Left lung (tissue), 10 donors: ENCODE data around the gene MPC2. TPM values are rescaled to one million over a fixed set of nuclear protein-coding genes. Genes with fewer than 3 reads are reported as not detected.
A peak's percentile ranks its signal among the peaks of the same experiment; 100 is the strongest.

Experiments used
- ATAC-seq: fragments of 200-7000 bp; cut with Tn5 transposase; one replicate; pipeline ENCODE4 v1.9.1; 2020; ENCODE audit warnings: moderate library complexity
- DNase-seq, 4 donors: peaks; one replicate each; pipeline ENCODE4 v3.0.0-alpha.2; 2013 to 2020
- H3K27ac ChIP-seq, 2 donors: fragments of 200-600 bp; sonication (generic) in 1 of 2; one replicate each; pipeline versions ENCODE4 v1.5.0 to v1.8.0; 2020 to 2021
- H3K27me3 ChIP-seq, 2 donors: fragments of 200-600 bp; sonication (generic) in 1 of 2; one replicate each; pipeline versions ENCODE4 v1.5.0 to v1.8.0; 2020 to 2021
- H3K36me3 ChIP-seq, 2 donors: fragments of 200-600 bp; sonication (generic) in 1 of 2; one replicate each; pipeline versions ENCODE4 v1.5.0 to v1.8.0; 2020 to 2021
- H3K4me1 ChIP-seq, 2 donors: fragments of 200-600 bp; one replicate each; pipeline ENCODE4 v1.8.0; 2021
- H3K4me3 ChIP-seq, 2 donors: fragments of 200-600 bp; sonication (generic) in 1 of 2; one replicate each; pipeline versions ENCODE4 v1.5.0 to v1.8.0; 2020 to 2021; ENCODE audit warnings: mild to moderate bottlenecking in 1 of 2
- H3K9me3 ChIP-seq, 2 donors: fragments of 200-600 bp; sonication (generic) in 1 of 2; one replicate each; pipeline versions ENCODE4 v1.5.0 to v1.8.0; 2020 to 2021
- intact Hi-C, 2 donors: fragments of 100-400 bp; cut with DNase I; formaldehyde crosslinking; loops; one replicate each; pipeline versions ENCODE4 v1.11.2 to v1.14.2; 2022
- polyA plus RNA-seq, 6 donors: library from polyadenylated mRNA; unstranded; fragments of 120-200 nt; gene quantifications; one replicate each; pipeline ENCODE4 v1.2.1, GENCODE V29; 2013; ENCODE audit not compliant: insufficient read length in 6 of 6
- total RNA-seq, 2 donors: library from RNA; stranded (reverse); fragmentation: NEBNext Ultra II Directional; extraction: Animal tissue kit (Norgen Biotek cat#: 25700); gene quantifications; one replicate each; pipeline ENCODE4 v1.2.1, GENCODE V29; 2021
- TF ChIP-seq, protein P1 (sequence below), 2 donors: fragments of 200-600 bp; sonication (generic) in 1 of 2; IDR thresholded peaks; one replicate each; pipeline versions ENCODE4 v1.5.0 to v1.8.0; 2021; ENCODE audit warnings: antibody characterized with exemption in 2 of 2
- donor health status: DM: no; HTN: yes; CAD: no.
- donor health status: DM: no; HTN: no; CAD: no.

Gene MPC2
- total and polyA plus RNA-seq, 8 donors, result 44.0 to 59.2 (median 47.5) TPM

DNA sequence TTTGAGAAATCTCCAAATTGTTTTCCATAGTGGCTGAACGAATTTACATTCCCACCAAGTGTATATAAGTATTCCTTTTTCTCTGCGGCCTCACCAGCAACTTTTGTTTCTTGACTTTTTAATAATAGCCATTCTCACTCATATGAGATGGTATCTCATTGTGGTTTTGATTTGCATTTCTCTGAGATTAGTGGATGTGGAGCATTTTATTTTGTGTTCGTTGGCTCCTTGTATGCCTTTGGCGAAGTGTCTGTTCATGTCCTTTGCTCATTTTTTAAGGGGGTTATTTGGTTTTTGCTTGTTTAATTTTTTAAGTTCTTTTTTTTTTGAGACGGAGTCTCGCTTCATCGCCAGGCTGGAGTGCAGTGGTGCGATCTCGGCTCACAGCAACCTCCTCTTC, 45.1 kb upstream of the MPC2 start:
- ATAC-seq (no peak), DNase-seq (no peak)
- H3K36me3 ChIP-seq, result peaks cover 0 to 10% of the 10 kb centered on the region in 2 donors
- no peak overlapping the region for H3K4me3 ChIP-seq
- TF ChIP-seq, protein P1, sequence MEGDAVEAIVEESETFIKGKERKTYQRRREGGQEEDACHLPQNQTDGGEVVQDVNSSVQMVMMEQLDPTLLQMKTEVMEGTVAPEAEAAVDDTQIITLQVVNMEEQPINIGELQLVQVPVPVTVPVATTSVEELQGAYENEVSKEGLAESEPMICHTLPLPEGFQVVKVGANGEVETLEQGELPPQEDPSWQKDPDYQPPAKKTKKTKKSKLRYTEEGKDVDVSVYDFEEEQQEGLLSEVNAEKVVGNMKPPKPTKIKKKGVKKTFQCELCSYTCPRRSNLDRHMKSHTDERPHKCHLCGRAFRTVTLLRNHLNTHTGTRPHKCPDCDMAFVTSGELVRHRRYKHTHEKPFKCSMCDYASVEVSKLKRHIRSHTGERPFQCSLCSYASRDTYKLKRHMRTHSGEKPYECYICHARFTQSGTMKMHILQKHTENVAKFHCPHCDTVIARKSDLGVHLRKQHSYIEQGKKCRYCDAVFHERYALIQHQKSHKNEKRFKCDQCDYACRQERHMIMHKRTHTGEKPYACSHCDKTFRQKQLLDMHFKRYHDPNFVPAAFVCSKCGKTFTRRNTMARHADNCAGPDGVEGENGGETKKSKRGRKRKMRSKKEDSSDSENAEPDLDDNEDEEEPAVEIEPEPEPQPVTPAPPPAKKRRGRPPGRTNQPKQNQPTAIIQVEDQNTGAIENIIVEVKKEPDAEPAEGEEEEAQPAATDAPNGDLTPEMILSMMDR (IDR thresholded peaks at IDR 0.05), result no peak
- H3K4me1 ChIP-seq, result peaks cover 0 to 6% of the 10 kb centered on the region in 2 donors
- H3K9me3 ChIP-seq, result no peaks in the 10 kb centered on the region
- no peaks in the 10 kb centered on the region for H3K27me3 ChIP-seq
- intact Hi-C loops, result no loop called here
- H3K27ac ChIP-seq, result no peak overlapping the region

DNA sequence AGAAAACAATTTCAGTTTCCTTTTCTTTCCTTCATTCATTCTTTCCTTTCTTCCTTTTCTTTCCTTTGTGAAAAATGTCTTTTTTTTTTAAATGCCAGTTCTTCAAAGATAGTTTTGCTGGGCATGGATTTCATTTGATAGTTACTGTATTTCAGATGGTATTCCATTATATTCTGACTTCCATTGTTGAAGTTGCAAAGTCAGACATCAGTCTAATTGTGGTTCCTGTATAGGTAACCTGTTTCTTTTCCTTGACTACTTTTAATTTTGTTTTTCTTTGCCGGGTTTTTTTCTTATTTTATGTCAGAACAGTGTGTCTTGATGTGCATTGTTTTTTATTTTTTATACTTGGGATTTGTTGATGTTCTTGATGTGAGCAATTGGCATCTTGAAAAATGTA, 40.4 kb upstream of the MPC2 start:
- no peaks in the 10 kb centered on the region for H3K4me1 ChIP-seq
- H3K36me3 ChIP-seq, result peaks cover 0 to 31% of the 10 kb centered on the region in 2 donors
- no peak for ATAC-seq
- TF ChIP-seq, protein P1 (IDR thresholded peaks at IDR 0.05), result no peak
- intact Hi-C loops, result no loop called here
- H3K27ac ChIP-seq, result no peak overlapping the region
- H3K27me3 ChIP-seq, result no peaks in the 10 kb centered on the region
- H3K4me3 ChIP-seq, result no peak overlapping the region
- no peak for DNase-seq
- H3K9me3 ChIP-seq, result no peaks in the 10 kb centered on the region

DNA sequence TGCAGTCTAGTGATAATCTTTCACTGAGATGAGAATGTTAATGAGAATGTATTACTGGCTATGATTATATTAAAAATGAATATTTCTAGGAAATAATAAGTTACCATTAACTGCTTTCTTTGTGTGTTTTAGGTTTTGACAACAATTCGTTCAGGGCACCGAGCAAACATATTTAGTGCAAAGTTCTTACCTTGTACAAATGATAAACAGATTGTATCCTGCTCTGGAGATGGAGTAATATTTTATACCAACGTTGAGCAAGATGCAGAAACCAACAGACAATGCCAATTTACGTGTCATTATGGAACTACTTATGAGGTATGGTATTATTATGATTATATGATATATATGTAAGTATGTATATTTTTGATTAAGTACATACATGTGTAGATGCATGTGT, 37.8 kb upstream of the MPC2 start:
- intact Hi-C loops, result no loop called here
- Histone ChIP-seq H3K27ac (no peak overlapping the region), H3K36me3 (peaks cover 0 to 28% of the 10 kb centered on the region in 2 donors), H3K27me3 (no peaks in the 10 kb centered on the region), H3K9me3 (no peaks in the 10 kb centered on the region), H3K4me1 (no peaks in the 10 kb centered on the region), H3K4me3 (no peak overlapping the region)
- ATAC-seq (no peak), DNase-seq (no peak)
- TF ChIP-seq, protein P1 (IDR thresholded peaks at IDR 0.05), result no peak

DNA sequence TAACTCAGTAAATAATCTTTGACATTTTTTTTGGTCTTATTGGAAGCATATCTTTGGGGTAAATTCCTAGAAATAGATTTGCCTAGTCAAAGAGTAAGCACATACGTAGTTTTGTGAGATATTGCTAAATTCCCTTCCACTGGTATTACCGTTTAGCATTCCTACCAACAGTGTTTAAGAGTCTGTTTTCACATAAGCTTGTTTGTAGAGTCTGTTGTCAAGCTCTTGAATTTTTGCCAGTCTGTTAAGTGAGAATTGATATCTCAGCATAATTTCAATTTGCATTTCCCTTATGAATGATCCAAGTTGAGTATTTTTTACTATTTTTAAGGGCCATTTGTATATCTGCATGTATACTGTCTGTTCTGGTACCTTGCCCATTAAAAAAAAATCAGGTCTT, 37.0 kb upstream of the MPC2 start:
- intact Hi-C loops, result no loop called here
- no peaks in the 10 kb centered on the region for H3K27me3 ChIP-seq
- no peaks in the 10 kb centered on the region for H3K4me1 ChIP-seq
- DNase-seq (peak in 1 of 4 donors; percentile 13), ATAC-seq (no peak)
- no peak overlapping the region for H3K27ac ChIP-seq
- H3K36me3 ChIP-seq, result peaks cover 0 to 30% of the 10 kb centered on the region in 2 donors
- H3K4me3 ChIP-seq, result no peak overlapping the region
- no peaks in the 10 kb centered on the region for H3K9me3 ChIP-seq
- TF ChIP-seq, protein P1 (IDR thresholded peaks at IDR 0.05), result no peak

DNA sequence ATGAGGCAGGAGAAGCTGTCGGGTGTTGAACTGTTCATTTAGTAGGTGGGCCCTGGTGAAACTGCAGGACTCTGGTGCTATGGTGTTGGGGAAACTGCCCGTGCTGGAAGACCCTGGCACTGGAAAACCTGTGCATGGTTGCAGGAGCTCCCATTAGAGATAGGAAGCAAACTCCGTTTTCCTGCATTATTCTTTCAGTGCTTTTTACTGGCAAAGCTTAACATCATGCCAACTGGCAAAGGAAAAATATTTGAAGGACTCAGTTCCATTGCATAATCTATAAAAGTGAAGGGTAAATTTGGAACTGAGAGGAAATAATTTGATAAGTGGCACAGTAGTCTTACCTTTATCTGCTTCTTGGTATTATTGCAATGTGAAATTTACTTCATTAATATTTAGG, 31.7 kb upstream of the MPC2 start:
- H3K4me1 ChIP-seq, result peaks cover 0 to 2% of the 10 kb centered on the region in 2 donors
- DNase-seq (no peak), ATAC-seq (no peak)
- no peaks in the 10 kb centered on the region for H3K27me3 ChIP-seq
- no peak overlapping the region for H3K27ac ChIP-seq
- H3K9me3 ChIP-seq, result no peaks in the 10 kb centered on the region
- H3K4me3 ChIP-seq, result no peak overlapping the region
- intact Hi-C loops, result no loop called here
- TF ChIP-seq, protein P1 (IDR thresholded peaks at IDR 0.05), result no peak
- H3K36me3 ChIP-seq, result peaks cover 0 to 17% of the 10 kb centered on the region in 2 donors
